Panc1 (cell line): ENCODE measurements around the gene ZFP90.

ENCODE experiments used
- POLR2AphosphoS5 ChIP-seq: IDR thresholded peaks from 2 replicates; pipeline ENCODE4 v1.6.1; 2012; ENCODE audit warnings: mild to moderate bottlenecking, low read depth, low read length, moderate library complexity
- REST ChIP-seq, 2 experiments: IDR thresholded peaks; 2 replicates each; pipeline ENCODE4 v1.6.1; 2011 to 2012; ENCODE audit warnings: low read depth in 2 of 2, control low read depth in 1 of 2, low read length in 1 of 2, mild to moderate bottlenecking in 1 of 2, moderate library complexity in 1 of 2; ENCODE audit not compliant: insufficient read depth in 1 of 2
- SIN3A ChIP-seq: IDR thresholded peaks from 2 replicates; pipeline ENCODE4 v1.6.1; 2012; ENCODE audit warnings: low read depth, mild to moderate bottlenecking, low read length, moderate library complexity, borderline replicate concordance; ENCODE audit not compliant: insufficient read depth
- TCF7L2 ChIP-seq: IDR thresholded peaks from 2 replicates; pipeline ENCODE4 v1.6.1; 2011; ENCODE audit warnings: mild to moderate bottlenecking, low read depth, low read length, inconsistent platforms
- TF ChIP-seq, protein P1 (sequence below): fragments of 450-650 bp; IDR thresholded peaks from 2 replicates; pipeline ENCODE4 v1.5.1; 2017; ENCODE audit warnings: mild to moderate bottlenecking

DNA sequence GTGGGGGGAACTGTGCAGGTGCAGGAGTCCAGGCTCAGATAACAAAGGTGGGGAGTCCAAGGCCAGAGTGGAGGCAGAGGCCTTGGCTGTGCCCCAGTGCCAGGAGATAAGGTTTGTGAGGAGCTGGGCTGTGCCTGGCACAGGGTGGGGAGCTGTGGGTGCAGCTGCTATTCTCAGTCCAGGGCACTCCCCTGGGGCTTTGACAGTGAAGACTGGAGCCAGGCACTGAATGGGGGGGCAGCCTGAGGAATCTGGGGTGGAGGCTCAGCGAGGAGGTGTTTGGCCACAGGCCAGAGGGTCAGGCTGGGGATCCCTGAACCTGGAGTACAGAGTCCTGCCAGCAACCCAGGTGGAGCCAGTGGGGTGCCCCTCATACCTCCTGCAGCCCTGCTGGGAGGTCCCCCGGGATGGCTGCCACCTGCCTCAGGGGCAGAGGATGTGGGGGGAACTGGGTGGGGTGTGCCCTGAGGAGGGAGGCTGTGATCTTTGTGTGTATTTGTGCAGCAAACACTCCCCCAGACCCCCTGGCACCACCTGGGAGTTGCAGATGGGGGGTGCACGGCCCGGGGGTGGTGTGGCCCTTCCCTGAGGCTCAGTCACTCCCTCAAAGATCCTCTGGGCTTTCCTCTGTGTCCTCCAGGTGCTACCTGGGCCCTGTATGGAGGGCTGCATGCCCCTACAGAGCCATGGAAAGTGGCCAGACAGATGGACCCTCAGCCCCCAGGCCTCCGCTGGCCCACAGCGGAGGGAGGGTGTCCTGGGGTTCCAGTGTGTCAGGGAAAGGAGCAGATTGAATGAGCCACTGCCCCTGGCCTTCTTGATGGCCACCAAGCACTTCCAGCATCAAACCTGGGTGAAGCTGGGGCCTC is 46.3 kb upstream of the ZFP90 start:
- TF ChIP-seq, protein P1, sequence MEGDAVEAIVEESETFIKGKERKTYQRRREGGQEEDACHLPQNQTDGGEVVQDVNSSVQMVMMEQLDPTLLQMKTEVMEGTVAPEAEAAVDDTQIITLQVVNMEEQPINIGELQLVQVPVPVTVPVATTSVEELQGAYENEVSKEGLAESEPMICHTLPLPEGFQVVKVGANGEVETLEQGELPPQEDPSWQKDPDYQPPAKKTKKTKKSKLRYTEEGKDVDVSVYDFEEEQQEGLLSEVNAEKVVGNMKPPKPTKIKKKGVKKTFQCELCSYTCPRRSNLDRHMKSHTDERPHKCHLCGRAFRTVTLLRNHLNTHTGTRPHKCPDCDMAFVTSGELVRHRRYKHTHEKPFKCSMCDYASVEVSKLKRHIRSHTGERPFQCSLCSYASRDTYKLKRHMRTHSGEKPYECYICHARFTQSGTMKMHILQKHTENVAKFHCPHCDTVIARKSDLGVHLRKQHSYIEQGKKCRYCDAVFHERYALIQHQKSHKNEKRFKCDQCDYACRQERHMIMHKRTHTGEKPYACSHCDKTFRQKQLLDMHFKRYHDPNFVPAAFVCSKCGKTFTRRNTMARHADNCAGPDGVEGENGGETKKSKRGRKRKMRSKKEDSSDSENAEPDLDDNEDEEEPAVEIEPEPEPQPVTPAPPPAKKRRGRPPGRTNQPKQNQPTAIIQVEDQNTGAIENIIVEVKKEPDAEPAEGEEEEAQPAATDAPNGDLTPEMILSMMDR: no peak
- TF ChIP-seq POLR2AphosphoS5: no peak
- no peak for TF ChIP-seq REST (IDR thresholded peaks at IDR 0.05; ENCODE audit: insufficient read depth in 1 of 2, low read depth in 2 of 2, low read length in 1 of 2)
- TF ChIP-seq TCF7L2: no peak
- TF ChIP-seq SIN3A: no peak
